VCaP (cell line): ENCODE data around the gene SELPLG.

Source experiments
- H3K27ac ChIP-seq: fragments of 450-650 bp; 2 replicates; pipeline ENCODE4 v1.5.1; 2017
- CTCF ChIP-seq: fragments of 450-650 bp; conservative IDR thresholded peaks from 2 replicates; pipeline ENCODE4 v1.5.1; 2017; ENCODE audit warnings: mild to moderate bottlenecking, moderate library complexity

Gene SELPLG, protein sequence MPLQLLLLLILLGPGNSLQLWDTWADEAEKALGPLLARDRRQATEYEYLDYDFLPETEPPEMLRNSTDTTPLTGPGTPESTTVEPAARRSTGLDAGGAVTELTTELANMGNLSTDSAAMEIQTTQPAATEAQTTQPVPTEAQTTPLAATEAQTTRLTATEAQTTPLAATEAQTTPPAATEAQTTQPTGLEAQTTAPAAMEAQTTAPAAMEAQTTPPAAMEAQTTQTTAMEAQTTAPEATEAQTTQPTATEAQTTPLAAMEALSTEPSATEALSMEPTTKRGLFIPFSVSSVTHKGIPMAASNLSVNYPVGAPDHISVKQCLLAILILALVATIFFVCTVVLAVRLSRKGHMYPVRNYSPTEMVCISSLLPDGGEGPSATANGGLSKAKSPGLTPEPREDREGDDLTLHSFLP

GRCh38 chr12:108633534-108634248 lies at the start of gene SELPLG:
SELPLG (minus strand) TSS chr12:108633894; CDS start chr12:108624307, 9,587 bp downstream.
- H3K27ac ChIP-seq = no peak within 1 kb of the TSS
- no peak for TF ChIP-seq CTCF

DNA sequence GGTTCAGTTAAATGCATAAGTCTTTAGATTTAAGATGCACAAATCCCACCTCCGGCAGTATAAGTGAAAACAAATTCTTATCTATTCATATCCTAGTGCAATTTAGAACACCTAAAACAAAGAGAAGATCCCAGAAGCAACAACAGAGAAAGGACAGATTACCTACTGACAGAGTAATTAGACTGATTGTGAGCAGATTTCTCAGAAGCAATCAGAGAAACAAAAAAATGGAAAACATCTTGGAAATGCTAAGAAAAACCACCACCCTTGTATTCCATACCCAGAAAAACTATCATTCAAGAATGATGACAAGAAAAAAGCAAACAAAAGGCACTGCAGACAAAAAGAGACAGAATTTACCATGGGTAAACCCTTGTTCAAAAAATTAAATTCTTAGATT lies 47.6 kb upstream of the SELPLG start:
- no peak for TF ChIP-seq CTCF
- no peak overlapping the region for H3K27ac ChIP-seq

- H3K27ac ChIP-seq = no peak overlapping the region
- no peak for TF ChIP-seq CTCF
These were observed 45.5 kb upstream of the SELPLG start for GRCh38 chr12:108679106-108679681.

DNA sequence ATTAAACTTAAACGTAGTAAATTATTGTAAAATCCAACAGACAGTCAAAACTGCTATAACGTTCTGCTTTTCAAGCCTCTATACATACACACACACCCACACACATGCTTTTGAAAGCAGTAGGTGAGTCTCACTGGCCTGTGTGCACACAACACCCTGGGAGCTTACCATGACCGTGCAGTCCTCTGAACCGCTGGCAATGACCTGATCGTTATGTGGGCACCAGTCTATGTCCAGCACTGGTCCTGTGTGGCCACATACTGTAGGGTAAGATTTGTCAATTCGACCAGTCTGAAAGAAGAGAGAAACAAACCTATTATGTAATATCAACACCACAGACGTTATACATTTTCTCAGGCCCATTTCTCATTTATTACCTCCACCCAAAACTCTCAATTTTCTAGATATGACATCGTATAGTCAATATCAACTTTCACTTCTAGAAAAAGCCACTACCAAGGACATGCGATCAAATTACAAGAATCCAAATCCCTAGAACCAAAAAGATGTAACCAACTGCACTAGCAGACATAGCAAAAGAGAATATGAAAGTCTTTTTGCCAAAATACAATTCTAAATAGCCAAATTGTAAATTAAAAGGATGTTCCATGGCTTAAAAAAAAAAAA lies 44.5 kb upstream of the SELPLG start:
- no peak overlapping the region for H3K27ac ChIP-seq
- no peak for TF ChIP-seq CTCF

DNA sequence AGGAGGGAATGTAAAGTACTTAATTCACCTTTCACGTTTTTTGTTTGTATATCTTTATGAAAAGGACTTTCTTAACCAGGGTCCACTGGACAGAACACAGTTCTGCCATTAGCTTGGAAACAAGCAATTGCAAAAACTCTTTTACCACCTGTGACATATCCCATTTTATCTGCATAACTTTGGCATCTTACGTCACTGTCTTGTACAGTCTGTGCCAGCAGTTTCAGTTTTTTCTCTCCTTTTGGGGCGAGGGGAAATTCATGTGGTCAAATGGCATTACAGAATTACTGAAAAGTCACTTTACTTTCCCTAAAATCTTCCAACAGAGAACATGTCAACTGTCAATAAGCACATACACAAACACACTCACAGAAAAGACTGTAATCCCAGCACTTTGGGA lies 43.7 kb upstream of the SELPLG start:
- no peak for TF ChIP-seq CTCF
- no peak overlapping the region for H3K27ac ChIP-seq

- no peak for TF ChIP-seq CTCF
- H3K27ac ChIP-seq = no peak overlapping the region
These were observed 43.0 kb upstream of the SELPLG start for GRCh38 chr12:108676707-108677106.

GRCh38 chr12:108675792-108676191 lies 42.1 kb upstream of the SELPLG start:
- no peak for TF ChIP-seq CTCF
- H3K27ac ChIP-seq = no peak overlapping the region
